H1 (cell line): ENCODE measurements around the gene NAT9. TPM values are rescaled to one million over a fixed set of nuclear protein-coding genes. Genes with fewer than 3 reads are reported as not detected.

Source experiments
- CTCF ChIA-PET: fragments of 300-600 bp; sonication (Branson Sonifier 250); formaldehyde crosslinking; loops from one replicate; lab custom pipeline; 2021; ENCODE audit not compliant: partially characterized antibody; lab: Charles Lee
- POLR2A ChIA-PET: fragments of 300-600 bp; sonication (Branson Sonifier 250); formaldehyde crosslinking; loops from one replicate; lab custom pipeline; 2021; ENCODE audit warnings: inconsistent platforms; ENCODE audit not compliant: partially characterized antibody; lab: Charles Lee
- DNase-seq, 2 experiments: peaks; one replicate each; pipeline versions ENCODE4 v3.0.0 to v3.0.0-alpha.2; 2010 to 2022; ENCODE audit warnings: low spot score in 2 of 2, low read depth in 1 of 2, mixed read lengths in 1 of 2
- FAIRE-seq: peaks from 2 replicates; lab custom pipeline; 2011; peaks lifted over from hg19 to GRCh38; lab: Jason Lieb, UNC
- H2AFZ ChIP-seq: 2 replicates; pipeline ENCODE4 v1.8.1; 2012; ENCODE audit warnings: low read length, inconsistent platforms
- H2AK5ac ChIP-seq: 2 replicates; pipeline ENCODE4 v1.6.1; 2013; ENCODE audit warnings: low read depth, low read length
- H2BK120ac ChIP-seq: replicated peaks from 2 replicates; pipeline ENCODE3; 2013; ENCODE audit warnings: low read depth, low read length, inconsistent platforms
- H2BK12ac ChIP-seq: 2 replicates; pipeline ENCODE4 v1.6.1; 2013; ENCODE audit warnings: low read depth, low read length
- H2BK15ac ChIP-seq: 2 replicates; pipeline ENCODE4 v1.6.1; 2013; ENCODE audit warnings: low read length
- H2BK20ac ChIP-seq: 2 replicates; pipeline ENCODE4 v1.6.1; 2013; ENCODE audit warnings: low read length
- H2BK5ac ChIP-seq: 2 replicates; pipeline ENCODE4 v1.6.1; 2013; ENCODE audit warnings: low read depth, low read length
- H3K14ac ChIP-seq: 2 replicates; pipeline ENCODE4 v1.6.1; 2013; ENCODE audit warnings: inconsistent platforms; ENCODE audit not compliant: insufficient read length
- H3K18ac ChIP-seq: 2 replicates; pipeline ENCODE4 v1.6.1; 2013; ENCODE audit warnings: low read length; ENCODE audit errors: extremely low read depth
- H3K23ac ChIP-seq: 2 replicates; pipeline ENCODE4 v1.6.1; 2013; ENCODE audit warnings: inconsistent platforms; ENCODE audit not compliant: insufficient read length
- H3K23me2 ChIP-seq: 2 replicates; pipeline ENCODE4 v1.6.1; 2013; ENCODE audit warnings: low read depth, low read length
- H3K27ac ChIP-seq: 2 replicates; pipeline ENCODE4 v1.6.1; 2011; ENCODE audit warnings: low read depth, low read length, inconsistent platforms
- H3K27me3 ChIP-seq, 4 experiments: replicated peaks in 1 of 4; 1 replicate in 1 of 4; 2 replicates in 3 of 4; pipeline versions ENCODE4 v1.6.1 to v1.8.1; 2011 to 2013; ENCODE audit warnings: low read length in 3 of 4, mild to moderate bottlenecking in 3 of 4, inconsistent platforms in 2 of 4, mixed read lengths in 2 of 4, moderate library complexity in 1 of 4; ENCODE audit not compliant: control insufficient read depth in 3 of 4, insufficient read depth in 3 of 4; ENCODE audit errors: extremely low read depth in 1 of 4
- H3K36me3 ChIP-seq, 4 experiments: 2 replicates each; pipeline versions ENCODE4 v1.6.1 to v1.8.1; 2011 to 2013; ENCODE audit warnings: mild to moderate bottlenecking in 4 of 4, low read length in 3 of 4, moderate library complexity in 2 of 4, control low read depth in 1 of 4, inconsistent platforms in 1 of 4; ENCODE audit not compliant: insufficient read depth in 4 of 4, control insufficient read depth in 2 of 4
- H3K4ac ChIP-seq: replicated peaks from 2 replicates; pipeline ENCODE3; 2013; ENCODE audit warnings: low read length, low read depth, mixed read lengths, inconsistent platforms; ENCODE audit not compliant: insufficient read length
- H3K4me1 ChIP-seq, 4 experiments: replicated peaks in 1 of 4; 1 replicate in 1 of 4; 2 replicates in 3 of 4; pipeline versions ENCODE4 v1.6.1 to v1.8.1; 2011 to 2013; ENCODE audit warnings: low read length in 3 of 4, inconsistent platforms in 2 of 4, mixed read lengths in 1 of 4; ENCODE audit not compliant: insufficient read depth in 4 of 4, control insufficient read depth in 3 of 4
- H3K4me2 ChIP-seq, 2 experiments: 2 replicates each; pipeline versions ENCODE4 v1.6.1 to v1.8.1; 2011 to 2013; ENCODE audit warnings: low read depth in 2 of 2, low read length in 2 of 2, control low read depth in 1 of 2, inconsistent platforms in 1 of 2, mild to moderate bottlenecking in 1 of 2; ENCODE audit not compliant: insufficient read depth in 1 of 2
- H3K4me3 ChIP-seq, 4 experiments: fragments of 200-600, 300-600 bp in 1 of 4; sonication (generic), shearing (Covaris generic), sonication (Bioruptor Twin) in 1 of 4; 2 replicates each; pipeline versions ENCODE4 v1.5.1 to v1.8.1; 2011 to 2016; ENCODE audit warnings: low read length in 4 of 4, low read depth in 3 of 4, control low read depth in 2 of 4, inconsistent platforms in 2 of 4, mild to moderate bottlenecking in 2 of 4, mixed read lengths in 1 of 4, moderate library complexity in 1 of 4; ENCODE audit not compliant: insufficient read depth in 2 of 4; ENCODE audit errors: extremely low read depth in 1 of 4
- H3K56ac ChIP-seq: replicated peaks from 2 replicates; pipeline ENCODE3; 2013; ENCODE audit warnings: low read depth, mild to moderate bottlenecking, mixed read lengths, low read length, inconsistent platforms; ENCODE audit not compliant: insufficient read length
- H3K79me1 ChIP-seq: 2 replicates; pipeline ENCODE4 v1.6.1; 2013; ENCODE audit warnings: low read depth, low read length, control low read depth
- H3K79me2 ChIP-seq, 2 experiments: 2 replicates each; pipeline versions ENCODE4 v1.6.1 to v1.8.1; 2012 to 2013; ENCODE audit warnings: low read length in 2 of 2, mild to moderate bottlenecking in 2 of 2, inconsistent platforms in 1 of 2; ENCODE audit not compliant: insufficient read depth in 2 of 2, control insufficient read depth in 1 of 2
- H3K9ac ChIP-seq, 4 experiments: replicated peaks in 1 of 4; 1 replicate in 1 of 4; 2 replicates in 3 of 4; pipeline versions ENCODE4 v1.6.1 to v1.8.1; 2011 to 2013; ENCODE audit warnings: low read depth in 3 of 4, low read length in 3 of 4, control low read depth in 2 of 4, mild to moderate bottlenecking in 2 of 4, moderate library complexity in 2 of 4, inconsistent platforms in 1 of 4; ENCODE audit errors: extremely low read depth in 1 of 4
- H3K9me3 ChIP-seq, 2 experiments: 2 replicates each; pipeline versions ENCODE4 v1.6.1 to v1.8.1; 2012 to 2013; ENCODE audit warnings: mild to moderate bottlenecking in 2 of 2, moderate library complexity in 2 of 2, control low read depth in 1 of 2, inconsistent platforms in 1 of 2, low read depth in 1 of 2, low read length in 1 of 2, mixed read lengths in 1 of 2; ENCODE audit not compliant: insufficient read depth in 2 of 2
- H4K20me1 ChIP-seq, 2 experiments: replicated peaks in 1 of 2; 2 replicates each; pipeline versions ENCODE3 to v1.8.1; 2011 to 2013; ENCODE audit warnings: inconsistent platforms in 2 of 2, low read length in 2 of 2, mild to moderate bottlenecking in 1 of 2; ENCODE audit not compliant: insufficient read depth in 2 of 2, control insufficient read depth in 1 of 2
- H4K5ac ChIP-seq: 2 replicates; pipeline ENCODE4 v1.6.1; 2013; ENCODE audit warnings: low read length, low read depth, mixed read lengths, inconsistent platforms; ENCODE audit not compliant: insufficient read length
- H4K8ac ChIP-seq: 2 replicates; pipeline ENCODE4 v1.8.0; 2013; ENCODE audit warnings: mild to moderate bottlenecking, moderate library complexity, low read length, inconsistent platforms; ENCODE audit not compliant: insufficient read depth; ENCODE audit errors: extremely low read depth
- H4K91ac ChIP-seq: replicated peaks from 2 replicates; pipeline ENCODE3; 2013; ENCODE audit warnings: low read length, mixed read lengths, inconsistent platforms; ENCODE audit not compliant: insufficient read length
- EGR1 ChIP-seq: IDR thresholded peaks from 2 replicates; pipeline ENCODE4 v1.6.1; 2011; ENCODE audit warnings: low read depth, low read length, borderline replicate concordance
- WGBS, 2 experiments: shearing (Covaris generic) in 1 of 2; methylation state at CpG; one replicate each; pipeline versions ENCODE4 v1.1.6 to v1.1.7; 2013 to 2015; ENCODE audit warnings: low lambda C conversion rate in 2 of 2, mixed read lengths in 2 of 2, inconsistent platforms in 1 of 2, low coverage in 1 of 2, missing lambda C conversion rate in 1 of 2; ENCODE audit not compliant: insufficient replicate concordance in 2 of 2, insufficient coverage in 1 of 2, insufficient read length in 1 of 2; ENCODE audit errors: extremely low coverage in 1 of 2, missing lambda C conversion rate in 1 of 2; 5-methylcytosine and 5-hydroxymethylcytosine counted together
- polyA plus RNA-seq, 7 experiments: library from polyadenylated mRNA; depleted of rRNA in 3 of 7; stranded (reverse) in 5 of 7; unstranded in 2 of 7; fragments of >200 nt in 5 of 7; fragments of 200-250 nt in 2 of 7; gene quantifications; 1 replicate in 5 of 7; 2 replicates in 1 of 7; 4 replicates in 1 of 7; pipeline versions ENCODE4 v1.2.1 to v1.2.3, GENCODE V29; 2011 to 2013; ENCODE audit warnings: missing spikeins in 2 of 7, mixed read lengths in 2 of 7
- total RNA-seq: library from RNA; stranded (reverse); fragmentation: NEBNext Ultra II Directional; extraction: Animal tissue kit (Norgen Biotek cat#: 25700); gene quantifications from 2 replicates; pipeline ENCODE4 v1.2.1, GENCODE V29; 2021

Gene NAT9
- total and polyA plus RNA-seq, 2 of the 8 experiments (the other 6 are each of a cell fraction or from before 2014, with no cell fraction given), result 32.3 to 42.7 TPM

DNA sequence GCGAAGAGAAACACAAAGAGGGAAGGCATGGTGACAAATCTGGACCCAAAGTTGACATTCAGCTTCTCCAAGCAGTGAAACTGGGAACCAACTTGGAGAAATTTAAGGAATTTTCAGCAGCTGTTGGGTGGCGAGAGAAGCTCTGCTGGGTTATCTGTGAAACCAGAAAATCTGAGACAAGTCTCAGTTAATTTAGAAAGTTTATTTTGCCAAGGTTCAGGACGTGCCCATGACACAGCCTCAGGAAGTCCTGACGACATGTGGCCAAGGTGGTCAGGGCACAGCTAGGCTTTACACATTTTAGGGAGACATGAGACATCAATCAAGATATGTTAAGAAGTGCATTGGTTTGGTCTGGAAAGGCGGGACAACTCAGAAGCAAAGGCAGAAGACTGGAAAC is 52.3 kb downstream of the NAT9 start:
- ChIA-PET CTCF (interaction anchor here (0.6 to 4.3 kb wide), 4 partner anchors 13 to 95 kb away, joined by 3 to 27 read pairs (median 4); partner anchors contain the start of gene RAB37), POLR2A (no interaction called here)
- Histone ChIP-seq H3K79me2 (no peaks in the 10 kb centered on the region), H4K5ac (no peak overlapping the region), H3K27ac (no peak overlapping the region), H3K14ac (no peak overlapping the region), H2BK12ac (no peak overlapping the region), H4K8ac (no peak overlapping the region), H3K23me2 (peaks cover 4% of the 10 kb centered on the region), H2BK120ac (no peak overlapping the region), H3K56ac (no peak overlapping the region), H3K79me1 (peaks cover 3% of the 10 kb centered on the region; the same call in 1 of the 2 replicates), H3K36me3 (no peaks in the 10 kb centered on the region)
- no peak for FAIRE-seq
- no peak for TF ChIP-seq EGR1
- TF ChIP-seq, all 59 proteins: peak for 0
- no peak overlapping the region for H3K4ac ChIP-seq
- H4K91ac ChIP-seq, result no peak overlapping the region
- no peak overlapping the region for H3K4me2 ChIP-seq
- no peak overlapping the region for H2AK5ac ChIP-seq
- WGBS, 2 experiments, result 91% methylated on average over 5 of the region's 5 CpGs; no CpG with 5 or more reads in 1 of the 2 experiments
- H3K27me3 ChIP-seq, result no peaks in the 10 kb centered on the region; a peak in 3 of 7 replicates
- no peak overlapping the region for H3K4me3 ChIP-seq
- no peak overlapping the region for H2BK15ac ChIP-seq
- H3K9me3 ChIP-seq, result peaks cover 0 to 8% of the 10 kb centered on the region in 2 experiments; a peak in 1 of 4 replicates
- H4K20me1 ChIP-seq, result no peaks in the 10 kb centered on the region
- no peak overlapping the region for H3K18ac ChIP-seq
- H3K4me1 ChIP-seq, result no peaks in the 10 kb centered on the region
- no peak overlapping the region for H2BK20ac ChIP-seq
- DNase-seq, result no peak
- no peak overlapping the region for H3K9ac ChIP-seq
- no peak overlapping the region for H3K23ac ChIP-seq
- no peak overlapping the region for H2AFZ ChIP-seq
- no peak overlapping the region for H2BK5ac ChIP-seq
